HepG2 (cell line): ENCODE data around the gene TMBIM1. TPM values are rescaled to one million over a fixed set of nuclear protein-coding genes. Genes with fewer than 3 reads are reported as not detected.

Experiments
- ETV6 ChIP-seq: sonication (generic); formaldehyde crosslinking; conservative IDR thresholded peaks from 2 replicates; pipeline ENCODE4 v1.4.0; 2020; ENCODE audit warnings: missing genetic modification reagents
- FUBP1 ChIP-seq: sonication (generic); formaldehyde crosslinking; IDR thresholded peaks from 2 replicates; pipeline ENCODE4 v1.5.1; 2020; ENCODE audit warnings: missing genetic modification reagents, mild to moderate bottlenecking, borderline replicate concordance
- HIVEP1 ChIP-seq: sonication (generic); formaldehyde crosslinking; IDR thresholded peaks from 2 replicates; pipeline ENCODE4 v1.4.0; 2020; ENCODE audit warnings: mild to moderate bottlenecking, missing genetic modification reagents
- IKZF1 ChIP-seq: fragments of 450-650 bp; IDR thresholded peaks from 2 replicates; pipeline ENCODE4 v1.7.1; 2016
- KAT8 ChIP-seq: IDR thresholded peaks from 2 replicates; pipeline ENCODE4 v1.6.1; 2016; ENCODE audit warnings: missing genetic modification reagents, missing compliant biosample characterization
- NCOA2 ChIP-seq: sonication (generic); formaldehyde crosslinking; IDR thresholded peaks from 2 replicates; pipeline ENCODE4 v1.8.0; 2022; ENCODE audit warnings: inconsistent platforms
- PHF21A ChIP-seq: sonication (generic); formaldehyde crosslinking; IDR thresholded peaks from 2 replicates; pipeline ENCODE4 v1.5.0; 2020; ENCODE audit warnings: mild to moderate bottlenecking, missing genetic modification reagents
- PPARG ChIP-seq: conservative IDR thresholded peaks from 2 replicates; pipeline ENCODE4 v1.6.1; 2016; ENCODE audit warnings: missing biosample characterization, missing genetic modification reagents
- SNAI1 ChIP-seq: sonication (generic); formaldehyde crosslinking; IDR thresholded peaks from 2 replicates; pipeline ENCODE4 v1.5.0; 2020; ENCODE audit warnings: mild to moderate bottlenecking, missing genetic modification reagents, borderline replicate concordance
- ZFAT ChIP-seq: sonication (generic); formaldehyde crosslinking; conservative IDR thresholded peaks from 2 replicates; pipeline ENCODE4 v1.8.1; 2023; ENCODE audit warnings: missing genetic modification reagents, inconsistent platforms
- ZFP91 ChIP-seq: sonication (generic); formaldehyde crosslinking; IDR thresholded peaks from 2 replicates; pipeline ENCODE4 v1.9.0; 2022; ENCODE audit warnings: missing genetic modification reagents, mild to moderate bottlenecking, borderline replicate concordance
- ZNF136 ChIP-seq: sonication (generic); formaldehyde crosslinking; IDR thresholded peaks from 2 replicates; pipeline ENCODE4 v1.8.1; 2022; ENCODE audit warnings: low read depth, mild to moderate bottlenecking, moderate library complexity, missing genetic modification reagents
- ZNF446 ChIP-seq: sonication (generic); formaldehyde crosslinking; IDR thresholded peaks from 2 replicates; pipeline ENCODE4 v1.5.0; 2020; ENCODE audit warnings: mild to moderate bottlenecking, missing genetic modification reagents
- ZNF543 ChIP-seq: sonication (generic); formaldehyde crosslinking; IDR thresholded peaks from 2 replicates; pipeline ENCODE4 v1.4.0; 2020; ENCODE audit warnings: mild to moderate bottlenecking, missing genetic modification reagents
- ZNF629 ChIP-seq: sonication (generic); formaldehyde crosslinking; conservative IDR thresholded peaks from 2 replicates; pipeline ENCODE4 v1.5.0; 2020; ENCODE audit warnings: missing genetic modification reagents
- ZNF720 ChIP-seq: sonication (generic); formaldehyde crosslinking; IDR thresholded peaks from 2 replicates; pipeline ENCODE4 v1.4.0; 2020; ENCODE audit warnings: missing genetic modification reagents
- ZNF883 ChIP-seq: sonication (generic); formaldehyde crosslinking; IDR thresholded peaks from 2 replicates; pipeline ENCODE4 v1.5.1; 2020; ENCODE audit warnings: mild to moderate bottlenecking, missing genetic modification reagents; ENCODE audit errors: not compliant biosample characterization
- polyA plus RNA-seq, 8 experiments: library from polyadenylated mRNA; depleted of rRNA in 3 of 8; stranded (reverse) in 7 of 8; unstranded in 1 of 8; fragments of >200 nt; fragmentation: Illumina TruSeq in 4 of 8; extraction: Trizol in 4 of 8; gene quantifications; 2 replicates each; pipeline versions ENCODE4 v1.2.1 to v1.2.3, GENCODE V29; 2011 to 2016; ENCODE audit warnings: low read depth in 4 of 8, missing spikeins in 1 of 8, mixed read lengths in 1 of 8; ENCODE audit not compliant: insufficient read depth in 1 of 8
- total RNA-seq, 5 experiments: library from RNA; depleted of rRNA; stranded (reverse); fragments of >200 nt; fragmentation: Illumina TruSeq; extraction: Trizol; gene quantifications; 2 replicates each; pipeline ENCODE4 v1.2.3, GENCODE V29; 2016; ENCODE audit warnings: low read depth in 1 of 5
- TF ChIP-seq, protein P1 (sequence below): sonication (generic); formaldehyde crosslinking; IDR thresholded peaks from 2 replicates; pipeline ENCODE4 v1.4.0; 2020; ENCODE audit warnings: missing genetic modification reagents
- TF ChIP-seq, protein P2 (sequence below): IDR thresholded peaks from 2 replicates; pipeline ENCODE4 v1.6.1; 2016; ENCODE audit warnings: low read depth

Gene TMBIM1
- total and polyA plus RNA-seq, 2 of the 13 experiments (the other 11 are each of a cell fraction or from before 2014, with no cell fraction given): 127 to 139 TPM

DNA sequence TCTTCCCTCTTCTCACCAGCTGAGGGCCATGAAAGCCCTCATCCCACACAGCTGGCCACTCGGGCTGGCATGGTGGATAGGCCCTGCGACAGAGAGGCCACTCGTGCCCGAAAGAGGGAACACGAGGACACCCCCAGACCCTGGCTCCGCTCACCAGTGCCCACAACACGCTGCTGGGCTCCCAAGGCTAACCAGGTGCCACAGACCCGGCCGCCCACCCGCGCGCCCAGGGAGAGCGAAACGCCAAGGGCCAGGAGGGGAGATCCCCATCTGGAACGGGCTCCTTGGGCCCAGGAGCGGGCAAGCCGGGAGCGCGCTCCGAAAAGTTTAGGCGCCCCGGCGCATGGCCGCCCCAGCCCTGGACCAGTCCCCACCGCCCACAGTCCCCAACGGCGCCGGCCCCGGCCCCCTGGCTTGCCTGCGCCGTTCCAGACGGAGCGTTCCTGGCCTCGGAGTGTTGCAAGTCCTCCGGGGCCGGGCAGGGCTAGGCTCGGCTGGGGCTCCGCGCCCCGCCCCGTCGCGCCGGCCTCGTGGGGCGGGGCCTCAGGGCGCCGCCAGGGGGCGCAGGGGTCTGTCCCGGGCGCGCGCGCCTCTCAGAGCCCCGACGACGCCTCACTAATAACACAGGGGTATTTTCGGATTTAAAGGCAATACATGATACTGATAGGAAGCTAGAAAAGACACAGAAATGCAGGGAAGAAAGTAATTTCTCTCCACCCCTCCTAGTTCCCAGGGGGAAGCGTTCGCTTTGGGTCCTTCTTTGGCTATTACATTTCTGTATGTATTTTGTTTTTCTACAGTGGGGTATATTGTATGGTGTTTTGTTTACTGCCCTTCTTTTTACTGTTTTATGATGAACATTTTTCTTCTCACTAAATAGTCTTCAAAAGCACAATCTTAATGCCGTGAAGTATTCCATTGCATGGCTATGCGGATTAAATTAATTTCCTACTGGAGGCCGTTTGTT, at the start of gene TMBIM1 (continued):
- peak; percentile 72 for TF ChIP-seq ZNF883 (CRISPR knock-in tag)
- TF ChIP-seq ZNF720 (CRISPR knock-in tag): no peak
- TF ChIP-seq ETV6 (CRISPR knock-in tag): peak; percentile 66; the same call in 1 of the 2 replicates
- no peak for TF ChIP-seq IKZF1
- peak; percentile 42; the same call in 1 of the 2 replicates for TF ChIP-seq ZNF629 (CRISPR knock-in tag)
- TF ChIP-seq PHF21A (CRISPR knock-in tag): peak; percentile 61; the same call in 1 of the 2 replicates
- 0 out of 2 replicates have a peak, but pooled peaks have one; percentile 46 for TF ChIP-seq SNAI1 (CRISPR knock-in tag)
- TF ChIP-seq, protein P1, sequence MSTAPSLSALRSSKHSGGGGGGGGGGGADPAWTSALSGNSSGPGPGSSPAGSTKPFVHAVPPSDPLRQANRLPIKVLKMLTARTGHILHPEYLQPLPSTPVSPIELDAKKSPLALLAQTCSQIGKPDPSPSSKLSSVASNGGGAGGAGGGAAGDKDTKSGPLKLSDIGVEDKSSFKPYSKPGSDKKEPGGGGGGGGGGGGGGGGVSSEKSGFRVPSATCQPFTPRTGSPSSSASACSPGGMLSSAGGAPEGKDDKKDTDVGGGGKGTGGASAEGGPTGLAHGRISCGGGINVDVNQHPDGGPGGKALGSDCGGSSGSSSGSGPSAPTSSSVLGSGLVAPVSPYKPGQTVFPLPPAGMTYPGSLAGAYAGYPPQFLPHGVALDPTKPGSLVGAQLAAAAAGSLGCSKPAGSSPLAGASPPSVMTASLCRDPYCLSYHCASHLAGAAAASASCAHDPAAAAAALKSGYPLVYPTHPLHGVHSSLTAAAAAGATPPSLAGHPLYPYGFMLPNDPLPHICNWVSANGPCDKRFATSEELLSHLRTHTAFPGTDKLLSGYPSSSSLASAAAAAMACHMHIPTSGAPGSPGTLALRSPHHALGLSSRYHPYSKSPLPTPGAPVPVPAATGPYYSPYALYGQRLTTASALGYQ (CRISPR knock-in tag): peak; percentile 85
- no peak for TF ChIP-seq FUBP1 (CRISPR knock-in tag)
- TF ChIP-seq PPARG (CRISPR knock-in tag): no peak
- no peak for TF ChIP-seq ZFAT (CRISPR knock-in tag)
- peak; percentile 36; the same call in 1 of the 2 replicates for TF ChIP-seq ZNF446 (CRISPR knock-in tag)
- peak; percentile 88 for TF ChIP-seq ZFP91 (CRISPR knock-in tag)
- no peak for TF ChIP-seq NCOA2
- TF ChIP-seq ZNF543: no peak
- TF ChIP-seq KAT8 (CRISPR knock-in tag): peak; percentile 61; the same call in 1 of the 2 replicates
- TF ChIP-seq, protein P2, sequence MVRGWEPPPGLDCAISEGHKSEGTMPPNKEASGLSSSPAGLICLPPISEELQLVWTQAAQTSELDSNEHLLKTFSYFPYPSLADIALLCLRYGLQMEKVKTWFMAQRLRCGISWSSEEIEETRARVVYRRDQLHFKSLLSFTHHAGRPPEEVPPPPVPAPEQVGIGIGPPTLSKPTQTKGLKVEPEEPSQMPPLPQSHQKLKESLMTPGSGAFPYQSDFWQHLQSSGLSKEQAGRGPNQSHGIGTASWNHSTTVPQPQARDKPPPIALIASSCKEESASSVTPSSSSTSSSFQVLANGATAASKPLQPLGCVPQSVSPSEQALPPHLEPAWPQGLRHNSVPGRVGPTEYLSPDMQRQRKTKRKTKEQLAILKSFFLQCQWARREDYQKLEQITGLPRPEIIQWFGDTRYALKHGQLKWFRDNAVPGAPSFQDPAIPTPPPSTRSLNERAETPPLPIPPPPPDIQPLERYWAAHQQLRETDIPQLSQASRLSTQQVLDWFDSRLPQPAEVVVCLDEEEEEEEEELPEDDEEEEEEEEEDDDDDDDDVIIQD (CRISPR knock-in tag): no peak
- no peak for TF ChIP-seq ZNF136 (CRISPR knock-in tag)
- peak; percentile 89 for TF ChIP-seq HIVEP1 (CRISPR knock-in tag)
